ENCODE results near the gene NOS1.

- TF ChIP-seq EZH2 (IDR thresholded peaks at IDR 0.05; ENCODE audit: borderline replicate concordance, low read length) (no peak), CTCF (conservative IDR thresholded peaks at IDR 0.05 in 1 of 2, IDR thresholded peaks at IDR 0.05 in 1 of 2; ENCODE audit: extremely low read depth in 1 of 2, insufficient read depth in 1 of 2, low read depth in 1 of 2, low read length in 2 of 2) (no peak)
Measured at GRCh38 chr12:117363056-117363662, 1.7 kb upstream of the NOS1 start.
